Calu3 (cell line): ENCODE results near the gene ARHGAP8. TPM values are rescaled to one million over a fixed set of nuclear protein-coding genes. Genes with fewer than 3 reads are reported as not detected.

Experiments used
- BruUV-seq: library from RNA; stranded (reverse); fragments of 400-500 nt; replicated peaks from 2 replicates; lab custom pipeline; 2021; lab: Mats Ljungman, UMichigan
- CTCF ChIA-PET: fragments of 300-600 bp; sonication (Branson Sonifier 250); formaldehyde crosslinking; loops from one replicate; lab custom pipeline; 2022; ENCODE audit warnings: antibody characterized with exemption; lab: Charles Lee
- DNase-seq: peaks from one replicate; pipeline ENCODE4 v3.0.0; 2022
- H3K27ac Mint-ChIP-seq: one replicate; pipeline ENCODE4 v1.8.0; 2022; ENCODE audit warnings: mixed read lengths; ENCODE audit not compliant: unreplicated experiment
- H3K27me3 Mint-ChIP-seq: one replicate; pipeline ENCODE4 v1.8.0; 2022; ENCODE audit warnings: mixed read lengths; ENCODE audit not compliant: unreplicated experiment
- H3K36me3 Mint-ChIP-seq: one replicate; pipeline ENCODE4 v1.8.0; 2022; ENCODE audit warnings: mild to moderate bottlenecking, moderate library complexity, mixed read lengths; ENCODE audit not compliant: insufficient read depth, unreplicated experiment
- H3K4me1 Mint-ChIP-seq: one replicate; pipeline ENCODE4 v1.8.0; 2022; ENCODE audit warnings: mild to moderate bottlenecking, low read depth, mixed read lengths; ENCODE audit not compliant: unreplicated experiment
- H3K4me3 Mint-ChIP-seq: one replicate; pipeline ENCODE4 v1.8.0; 2022; ENCODE audit warnings: mild to moderate bottlenecking, low read depth, moderate library complexity, mixed read lengths; ENCODE audit not compliant: unreplicated experiment
- H3K9me3 Mint-ChIP-seq: one replicate; pipeline ENCODE4 v1.8.0; 2022; ENCODE audit warnings: low read depth, mixed read lengths; ENCODE audit not compliant: unreplicated experiment
- CTCF ChIP-seq: fragments of 200-600 bp; IDR thresholded peaks from one replicate; pipeline ENCODE4 v1.8.0; 2022; ENCODE audit warnings: antibody characterized with exemption; ENCODE audit not compliant: unreplicated experiment
- intact Hi-C: fragments of 100-400 bp; cut with micrococcal nuclease; formaldehyde crosslinking; loops from one replicate; pipeline ENCODE4 v1.10.0; 2022; ENCODE audit not compliant: unreplicated experiment
- total RNA-seq: library from RNA; stranded (reverse); gene quantifications from 2 replicates; pipeline ENCODE4 v1.2.3, GENCODE V29; 2022

ARHGAP8 gene
- total RNA-seq, 1 experiment from 2014 or later = 127 TPM

- no TSS peak for BruUV-seq
- Mint-ChIP-seq H3K27ac (no peak overlapping the region), H3K4me1 (no peaks in the 10 kb centered on the region), H3K36me3 (peaks cover 34% of the 10 kb centered on the region), H3K27me3 (no peaks in the 10 kb centered on the region), H3K4me3 (no peak overlapping the region), H3K9me3 (no peaks in the 10 kb centered on the region)
- TF ChIP-seq CTCF = no peak
- intact Hi-C loops = no loop called here
- no peak for DNase-seq
- CTCF ChIA-PET = no interaction called here
These were observed 93.7 kb downstream of the ARHGAP8 start for GRCh38 chr22:44845796-44846720.

- BruUV-seq = no TSS peak
- Mint-ChIP-seq H3K27me3 (no peaks in the 10 kb centered on the region), H3K27ac (no peak overlapping the region), H3K4me1 (no peaks in the 10 kb centered on the region), H3K4me3 (no peak overlapping the region), H3K36me3 (peaks cover 37% of the 10 kb centered on the region), H3K9me3 (no peaks in the 10 kb centered on the region)
- intact Hi-C loops = no loop called here
- TF ChIP-seq CTCF = no peak
- no peak for DNase-seq
- CTCF ChIA-PET = interaction anchor here (0.6 kb wide), 1 partner anchor 99 kb away, joined by 3 read pairs; no protein-coding TSS in a partner anchor
These were observed 94.4 kb downstream of the ARHGAP8 start for GRCh38 chr22:44846726-44847275.

- H3K36me3 Mint-ChIP-seq = peaks cover 43% of the 10 kb centered on the region
- TF ChIP-seq CTCF = no peak
- no peak overlapping the region for H3K27ac Mint-ChIP-seq
- H3K9me3 Mint-ChIP-seq = no peaks in the 10 kb centered on the region
- H3K27me3 Mint-ChIP-seq = no peaks in the 10 kb centered on the region
- H3K4me3 Mint-ChIP-seq = no peak overlapping the region
- CTCF ChIA-PET = interaction anchor here (0.6 kb wide), 1 partner anchor 100 kb away, joined by 3 read pairs; no protein-coding TSS in a partner anchor
- intact Hi-C loops = no loop called here
- BruUV-seq = no TSS peak
- no peak for DNase-seq
- H3K4me1 Mint-ChIP-seq = no peaks in the 10 kb centered on the region
These were observed 95.0 kb downstream of the ARHGAP8 start for GRCh38 chr22:44847380-44847779.

GRCh38 chr22:44847892-44848291 lies 95.5 kb downstream of the ARHGAP8 start:
- Mint-ChIP-seq H3K27ac (no peak overlapping the region), H3K36me3 (peaks cover 48% of the 10 kb centered on the region), H3K4me1 (no peaks in the 10 kb centered on the region), H3K9me3 (no peaks in the 10 kb centered on the region), H3K27me3 (no peaks in the 10 kb centered on the region), H3K4me3 (no peak overlapping the region)
- no TSS peak for BruUV-seq
- CTCF ChIA-PET = no interaction called here
- intact Hi-C loops = no loop called here
- TF ChIP-seq CTCF = no peak
- DNase-seq = no peak
